Suprapubic skin (tissue), 4 donors: Measurements from ENCODE around the gene BAIAP2.

Experiments used
- CTCF ChIP-seq, 2 donors: fragments of 200-600 bp in 1 of 2; fragments of 450-650 bp in 1 of 2; sonication (generic) in 1 of 2; IDR thresholded peaks; one replicate each; pipeline ENCODE4 v1.5.1; 2016 to 2019; ENCODE audit warnings: antibody characterized with exemption in 2 of 2, mild to moderate bottlenecking in 1 of 2, moderate library complexity in 1 of 2
- EP300 ChIP-seq: sonication (generic); formaldehyde crosslinking; IDR thresholded peaks from one replicate; pipeline ENCODE4 v1.6.1; 2017; ENCODE audit warnings: antibody characterized with exemption
- POLR2A ChIP-seq, 2 donors: fragments of 450-650 bp; IDR thresholded peaks; one replicate each; pipeline ENCODE4 v1.6.1; 2017; ENCODE audit warnings: antibody characterized with exemption in 2 of 2, mild to moderate bottlenecking in 2 of 2, moderate library complexity in 2 of 2
- POLR2AphosphoS5 ChIP-seq, 3 donors: sonication (generic); formaldehyde crosslinking; IDR thresholded peaks; one replicate each; pipeline ENCODE4 v1.6.1; 2017; ENCODE audit warnings: antibody characterized with exemption in 3 of 3

GRCh38 chr17:81037026-81037797 is 2.3 kb downstream of the BAIAP2 start:
- TF ChIP-seq CTCF (IDR thresholded peaks at IDR 0.05) (no peak), EP300 (no peak), POLR2A (IDR thresholded peaks at IDR 0.05) (no peak), POLR2AphosphoS5 (IDR thresholded peaks at IDR 0.05) (peak in 2 of 3 donors; percentile 48 to 78)
